DND-41 (cell line): ENCODE data around the gene EIF4G3.

Experiments
- CTCF ChIP-seq: IDR thresholded peaks from 2 replicates; pipeline ENCODE4 v1.5.1; 2012; ENCODE audit warnings: borderline replicate concordance, low read length, moderate library complexity, mild to moderate bottlenecking; ENCODE audit not compliant: poor library complexity, severe bottlenecking; ENCODE audit errors: extremely low read depth
- EZH2 ChIP-seq: IDR thresholded peaks from 3 replicates; pipeline ENCODE4 v1.6.1; 2012; ENCODE audit warnings: borderline replicate concordance, low read depth, mild to moderate bottlenecking, moderate library complexity, low read length, inconsistent platforms; ENCODE audit not compliant: severe bottlenecking

GRCh38 chr1:20829531-20829930 is 347.2 kb downstream of the EIF4G3 start:
- TF ChIP-seq CTCF (no peak), EZH2 (no peak)
